ENCODE data around the gene LRP1B.

Gene LRP1B

GRCh38 chr2:141796449-141796848 lies 334.4 kb downstream of the LRP1B start:
- TF ChIP-seq PATZ1 (CRISPR knock-in tag; IDR thresholded peaks at IDR 0.05; ENCODE audit: borderline replicate concordance) (no peak), TCF4 (CRISPR knock-in tag; IDR thresholded peaks at IDR 0.05; ENCODE audit: borderline replicate concordance) (no peak), ZNF565 (CRISPR knock-in tag; conservative IDR thresholded peaks at IDR 0.05; ENCODE audit: low read depth) (no peak), RARB (CRISPR knock-in tag; IDR thresholded peaks at IDR 0.05) (no peak), GLIS3 (CRISPR knock-in tag; IDR thresholded peaks at IDR 0.05) (no peak), ESRRG (CRISPR knock-in tag; IDR thresholded peaks at IDR 0.05) (no peak), CSDC2 (CRISPR knock-in tag; IDR thresholded peaks at IDR 0.05) (no peak), ISL1 (CRISPR knock-in tag; IDR thresholded peaks at IDR 0.05) (no peak), ZFP3 (CRISPR knock-in tag; IDR thresholded peaks at IDR 0.05) (no peak), CREB5 (CRISPR knock-in tag; IDR thresholded peaks at IDR 0.05; ENCODE audit: low read depth) (no peak)
- no peak for ATAC-seq

GRCh38 chr2:141791521-141791920 lies 339.3 kb downstream of the LRP1B start:
- no peak for TF ChIP-seq PPARA (CRISPR knock-in tag; IDR thresholded peaks at IDR 0.05; ENCODE audit: borderline replicate concordance)

GRCh38 chr2:141782574-141782973 lies 348.2 kb downstream of the LRP1B start:
- no peak for TF ChIP-seq ZNF70 (CRISPR knock-in tag; IDR thresholded peaks at IDR 0.05)
- TF ChIP-seq ESRRG (CRISPR knock-in tag; IDR thresholded peaks at IDR 0.05) = no peak
- no peak for TF ChIP-seq CSDC2 (CRISPR knock-in tag; IDR thresholded peaks at IDR 0.05)
- TF ChIP-seq RARB (CRISPR knock-in tag; IDR thresholded peaks at IDR 0.05) = no peak
- TF ChIP-seq TOX (CRISPR knock-in tag; IDR thresholded peaks at IDR 0.05; ENCODE audit: borderline replicate concordance) = no peak
- no peak for TF ChIP-seq CSRNP3 (CRISPR knock-in tag; IDR thresholded peaks at IDR 0.05)
- no peak for TF ChIP-seq ZNF8 (CRISPR knock-in tag; IDR thresholded peaks at IDR 0.05)
- TF ChIP-seq PPARA (CRISPR knock-in tag; IDR thresholded peaks at IDR 0.05; ENCODE audit: borderline replicate concordance) = no peak
- no peak for TF ChIP-seq ZC3H10 (CRISPR knock-in tag; IDR thresholded peaks at IDR 0.05)
- no peak for TF ChIP-seq TCF4 (CRISPR knock-in tag; IDR thresholded peaks at IDR 0.05; ENCODE audit: borderline replicate concordance)
- ATAC-seq = no peak

More at GRCh38 chr2:141791521-141791920, 339.3 kb downstream of the LRP1B start:
- ATAC-seq = no peak

GRCh38 chr2:141778315-141778835 lies 352.4 kb downstream of the LRP1B start:
- TF ChIP-seq CSRNP3 (CRISPR knock-in tag; IDR thresholded peaks at IDR 0.05) (no peak), ARNTL (CRISPR knock-in tag; IDR thresholded peaks at IDR 0.05; ENCODE audit: borderline replicate concordance, low read depth) (no peak), CSDC2 (CRISPR knock-in tag; IDR thresholded peaks at IDR 0.05) (no peak), POU6F1 (CRISPR knock-in tag; IDR thresholded peaks at IDR 0.05; ENCODE audit: borderline replicate concordance, low read depth) (no peak), ISL1 (CRISPR knock-in tag; IDR thresholded peaks at IDR 0.05) (no peak)
- no peak for ATAC-seq

- no peak for ATAC-seq
- no peak for TF ChIP-seq ZFP3 (CRISPR knock-in tag; IDR thresholded peaks at IDR 0.05)
- TF ChIP-seq ARNTL (CRISPR knock-in tag; IDR thresholded peaks at IDR 0.05; ENCODE audit: borderline replicate concordance, low read depth) = no peak
- TF ChIP-seq ZNF565 (CRISPR knock-in tag; conservative IDR thresholded peaks at IDR 0.05; ENCODE audit: low read depth) = no peak
- no peak for TF ChIP-seq ISL1 (CRISPR knock-in tag; IDR thresholded peaks at IDR 0.05)
- no peak for TF ChIP-seq ZFP30 (CRISPR knock-in tag; IDR thresholded peaks at IDR 0.05)
- TF ChIP-seq ZNF8 (CRISPR knock-in tag; IDR thresholded peaks at IDR 0.05) = no peak
- no peak for TF ChIP-seq CSDC2 (CRISPR knock-in tag; IDR thresholded peaks at IDR 0.05)
- no peak for TF ChIP-seq CREB5 (CRISPR knock-in tag; IDR thresholded peaks at IDR 0.05; ENCODE audit: low read depth)
These were observed 360.3 kb downstream of the LRP1B start for GRCh38 chr2:141770530-141770929.

Measured in SK-N-SH treated with all-trans-retinoic acid at 6 μM for 48 hours (cell line).